SK-N-SH (cell line): ENCODE data around the gene CDCA8. TPM values are rescaled to one million over a fixed set of nuclear protein-coding genes. Genes with fewer than 3 reads are reported as not detected.

Experiments used
- CTCF ChIA-PET: fragments of 300-600, 350-600 bp; formaldehyde crosslinking; extraction: SDS; loops from one replicate; lab custom pipeline; 2021; lab: Yijun Ruan, JAX
- POLR2A ChIA-PET: fragments of 350-600 bp; sonication (Branson Sonifier 250); formaldehyde crosslinking; extraction: SDS; loops from one replicate; lab custom pipeline; 2020; ENCODE audit warnings: antibody characterized with exemption, inconsistent platforms; lab: Yijun Ruan, JAX
- DNase-seq: peaks from one replicate; pipeline ENCODE4 v3.0.0; 2012
- H2AFZ ChIP-seq: fragments of 200-600 bp; sonication (generic); 2 replicates; pipeline ENCODE4 v1.8.1; 2016; ENCODE audit warnings: antibody characterized with exemption, mild to moderate bottlenecking, low read depth
- H3F3A ChIP-seq: fragments of 200-600 bp; sonication (generic); replicated peaks from 2 replicates; pipeline ENCODE3; 2016; ENCODE audit warnings: antibody characterized with exemption, mild to moderate bottlenecking; ENCODE audit not compliant: insufficient read depth
- H3K27ac ChIP-seq, 2 experiments: fragments of 200-500 bp in 1 of 2; fragments of 200-600 bp in 1 of 2; sonication (Bioruptor generic) in 1 of 2; sonication (generic), shearing (Covaris generic) in 1 of 2; 2 replicates each; pipeline versions ENCODE4 v1.5.1 to v1.6.1; 2014 to 2016; ENCODE audit warnings: low read depth in 2 of 2, inconsistent platforms in 1 of 2, low read length in 1 of 2, mild to moderate bottlenecking in 1 of 2, mixed read lengths in 1 of 2
- H3K27me3 ChIP-seq: fragments of 200-600 bp; sonication (generic), shearing (Covaris generic); 2 replicates; pipeline ENCODE4 v1.6.1; 2016; ENCODE audit warnings: mixed run types; ENCODE audit not compliant: insufficient read depth
- H3K36me3 ChIP-seq, 2 experiments: fragments of 200-500 bp in 1 of 2; fragments of 200-600 bp in 1 of 2; sonication (Bioruptor generic) in 1 of 2; sonication (generic) in 1 of 2; replicated peaks in 1 of 2; 2 replicates each; pipeline versions ENCODE3 to v1.5.1; 2014 to 2016; ENCODE audit warnings: low read length in 1 of 2, mild to moderate bottlenecking in 1 of 2; ENCODE audit not compliant: insufficient read depth in 2 of 2, control insufficient read depth in 1 of 2
- H3K4me1 ChIP-seq, 2 experiments: fragments of 200-500 bp in 1 of 2; fragments of 200-600 bp in 1 of 2; sonication (Bioruptor generic) in 1 of 2; sonication (generic), shearing (Covaris generic) in 1 of 2; 2 replicates each; pipeline versions ENCODE4 v1.5.1 to v1.6.1; 2014 to 2016; ENCODE audit warnings: low read depth in 1 of 2, low read length in 1 of 2, mixed run types in 1 of 2; ENCODE audit not compliant: insufficient read depth in 2 of 2, control insufficient read depth in 1 of 2
- H3K4me2 ChIP-seq: fragments of 200-600 bp; sonication (generic), shearing (Covaris generic); 2 replicates; pipeline ENCODE4 v1.6.1; 2017; ENCODE audit warnings: mixed run types
- H3K4me3 ChIP-seq, 2 experiments: fragments of 200-500 bp in 1 of 2; fragments of 200-600 bp in 1 of 2; sonication (Bioruptor generic) in 1 of 2; sonication (generic), shearing (Covaris generic) in 1 of 2; 2 replicates each; pipeline versions ENCODE4 v1.5.1 to v1.8.1; 2014 to 2016; ENCODE audit warnings: low read depth in 2 of 2, inconsistent platforms in 1 of 2, low read length in 1 of 2, mild to moderate bottlenecking in 1 of 2, mixed read lengths in 1 of 2, moderate library complexity in 1 of 2
- H3K79me2 ChIP-seq: fragments of 200-600 bp; sonication (generic); 2 replicates; pipeline ENCODE4 v1.8.1; 2017; ENCODE audit warnings: mild to moderate bottlenecking; ENCODE audit not compliant: insufficient read depth
- H3K9ac ChIP-seq: fragments of 200-600 bp; sonication (generic); 2 replicates; pipeline ENCODE4 v1.6.1; 2017; ENCODE audit warnings: mixed run types
- H3K9me2 ChIP-seq: fragments of 200-600 bp; sonication (generic); 2 replicates; pipeline ENCODE4 v1.6.1; 2017; ENCODE audit warnings: mixed run types
- H3K9me3 ChIP-seq: fragments of 200-600 bp; sonication (generic); 2 replicates; pipeline ENCODE4 v1.6.1; 2017; ENCODE audit warnings: mixed run types, mild to moderate bottlenecking, moderate library complexity
- H4K20me1 ChIP-seq: fragments of 200-600 bp; sonication (generic); 2 replicates; pipeline ENCODE4 v1.6.1; 2017; ENCODE audit warnings: mild to moderate bottlenecking, mixed run types; ENCODE audit not compliant: insufficient read depth
- FOSL2 ChIP-seq: IDR thresholded peaks from 2 replicates; pipeline ENCODE4 v1.4.0; 2012; ENCODE audit warnings: low read depth, mild to moderate bottlenecking, moderate library complexity, borderline replicate concordance
- GATA2 ChIP-seq: sonication (generic); formaldehyde crosslinking; IDR thresholded peaks from 2 replicates; pipeline ENCODE4 v1.5.0; 2020; ENCODE audit warnings: mild to moderate bottlenecking, missing genetic modification reagents
- JUND ChIP-seq: IDR thresholded peaks from 2 replicates; pipeline ENCODE4 v1.4.0; 2012
- MEF2A ChIP-seq: IDR thresholded peaks from 2 replicates; pipeline ENCODE4 v1.4.0; 2012; ENCODE audit warnings: low read depth, borderline replicate concordance
- MXI1 ChIP-seq: IDR thresholded peaks from 2 replicates; pipeline ENCODE4 v1.6.1; 2012; ENCODE audit warnings: mild to moderate bottlenecking, low read depth, low read length, improper control_type of control experiment
- RCOR1 ChIP-seq: fragments of 150-350 bp; IDR thresholded peaks from 2 replicates; pipeline ENCODE4 v1.6.1; 2017; ENCODE audit warnings: antibody characterized with exemption, low read length
- RFX5 ChIP-seq: IDR thresholded peaks from 2 replicates; pipeline ENCODE4 v1.6.1; 2012; ENCODE audit warnings: mild to moderate bottlenecking, improper control_type of control experiment, low read length
- SIN3A ChIP-seq: IDR thresholded peaks from 2 replicates; pipeline ENCODE4 v1.6.1; 2012; ENCODE audit warnings: low read depth, mild to moderate bottlenecking, low read length, moderate library complexity, borderline replicate concordance
- SMC3 ChIP-seq: IDR thresholded peaks from 2 replicates; pipeline ENCODE4 v1.6.1; 2012; ENCODE audit warnings: low read depth, low read length, improper control_type of control experiment
- TCF12 ChIP-seq: IDR thresholded peaks from 2 replicates; pipeline ENCODE4 v1.4.0; 2012
- TEAD4 ChIP-seq: IDR thresholded peaks from 2 replicates; pipeline ENCODE4 v1.4.0; 2012; ENCODE audit warnings: mild to moderate bottlenecking, borderline replicate concordance; ENCODE audit not compliant: insufficient read depth
- USF2 ChIP-seq: fragments of 150-350 bp; IDR thresholded peaks from 2 replicates; pipeline ENCODE4 v1.6.1; 2017; ENCODE audit warnings: antibody characterized with exemption, low read length, low read depth, borderline replicate concordance
- YY1 ChIP-seq: IDR thresholded peaks from 2 replicates; pipeline ENCODE4 v1.4.0; 2012; ENCODE audit warnings: low read depth, mild to moderate bottlenecking
- WGBS: methylation state at CpG from one replicate; pipeline ENCODE4 v1.1.6; 2017; ENCODE audit warnings: low lambda C conversion rate; 5-methylcytosine and 5-hydroxymethylcytosine counted together
- polyA plus RNA-seq, 3 experiments: library from polyadenylated mRNA; depleted of rRNA; stranded (reverse); fragments of >200 nt; gene quantifications; 2 replicates each; pipeline ENCODE4 v1.2.3, GENCODE V29; 2012
- TF ChIP-seq, protein P1 (sequence below): IDR thresholded peaks from 2 replicates; pipeline ENCODE4 v1.4.0; 2012; ENCODE audit warnings: low read depth, borderline replicate concordance
- TF ChIP-seq, protein P2 (sequence below): fragments of 150-350 bp; IDR thresholded peaks from 2 replicates; pipeline ENCODE4 v1.6.1; 2016; ENCODE audit warnings: mild to moderate bottlenecking, low read depth, low read length

CDCA8 gene
- polyA plus RNA-seq, 1 of the 3 experiments (the other 2 are of a cell fraction) = 22.9 TPM

DNA sequence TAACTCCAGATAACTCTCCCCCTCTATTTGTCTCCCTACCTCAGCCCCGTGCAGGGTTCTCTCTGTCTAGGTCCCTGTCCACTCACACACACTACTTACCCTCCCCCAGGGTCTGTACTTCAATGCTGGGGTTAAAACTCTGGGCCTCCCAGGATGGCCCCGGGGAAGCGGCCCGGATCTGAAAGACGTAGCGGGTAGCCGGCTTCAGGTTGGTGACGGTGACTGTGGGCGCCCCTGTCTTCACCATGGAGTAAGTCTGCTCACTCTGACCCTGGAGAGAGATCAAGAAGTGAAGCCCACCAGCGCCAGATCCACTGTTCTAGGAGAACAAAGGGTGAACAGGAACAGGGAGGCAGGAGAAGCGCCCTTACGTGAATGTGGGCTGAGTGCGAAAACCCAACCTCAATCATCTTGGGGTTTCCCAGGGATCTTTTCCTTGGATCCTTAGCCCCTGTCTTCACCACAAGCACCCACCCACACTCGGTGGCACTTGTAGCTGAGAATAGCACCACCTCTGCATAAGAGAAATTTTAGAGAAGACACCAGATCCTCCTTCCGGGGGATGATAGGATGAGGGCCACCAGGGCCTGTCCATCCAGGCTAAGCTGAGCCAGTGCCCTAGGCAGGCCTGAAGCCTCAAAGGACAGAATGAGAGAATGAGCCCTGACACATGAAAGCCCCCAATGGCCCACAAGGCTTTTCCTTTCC, 39.1 kb downstream of the CDCA8 start (continued):
- TF ChIP-seq, protein P1, sequence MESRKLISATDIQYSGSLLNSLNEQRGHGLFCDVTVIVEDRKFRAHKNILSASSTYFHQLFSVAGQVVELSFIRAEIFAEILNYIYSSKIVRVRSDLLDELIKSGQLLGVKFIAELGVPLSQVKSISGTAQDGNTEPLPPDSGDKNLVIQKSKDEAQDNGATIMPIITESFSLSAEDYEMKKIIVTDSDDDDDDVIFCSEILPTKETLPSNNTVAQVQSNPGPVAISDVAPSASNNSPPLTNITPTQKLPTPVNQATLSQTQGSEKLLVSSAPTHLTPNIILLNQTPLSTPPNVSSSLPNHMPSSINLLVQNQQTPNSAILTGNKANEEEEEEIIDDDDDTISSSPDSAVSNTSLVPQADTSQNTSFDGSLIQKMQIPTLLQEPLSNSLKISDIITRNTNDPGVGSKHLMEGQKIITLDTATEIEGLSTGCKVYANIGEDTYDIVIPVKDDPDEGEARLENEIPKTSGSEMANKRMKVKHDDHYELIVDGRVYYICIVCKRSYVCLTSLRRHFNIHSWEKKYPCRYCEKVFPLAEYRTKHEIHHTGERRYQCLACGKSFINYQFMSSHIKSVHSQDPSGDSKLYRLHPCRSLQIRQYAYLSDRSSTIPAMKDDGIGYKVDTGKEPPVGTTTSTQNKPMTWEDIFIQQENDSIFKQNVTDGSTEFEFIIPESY = no peak
- TF ChIP-seq, protein P2, sequence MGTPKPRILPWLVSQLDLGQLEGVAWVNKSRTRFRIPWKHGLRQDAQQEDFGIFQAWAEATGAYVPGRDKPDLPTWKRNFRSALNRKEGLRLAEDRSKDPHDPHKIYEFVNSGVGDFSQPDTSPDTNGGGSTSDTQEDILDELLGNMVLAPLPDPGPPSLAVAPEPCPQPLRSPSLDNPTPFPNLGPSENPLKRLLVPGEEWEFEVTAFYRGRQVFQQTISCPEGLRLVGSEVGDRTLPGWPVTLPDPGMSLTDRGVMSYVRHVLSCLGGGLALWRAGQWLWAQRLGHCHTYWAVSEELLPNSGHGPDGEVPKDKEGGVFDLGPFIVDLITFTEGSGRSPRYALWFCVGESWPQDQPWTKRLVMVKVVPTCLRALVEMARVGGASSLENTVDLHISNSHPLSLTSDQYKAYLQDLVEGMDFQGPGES = no peak
- TF ChIP-seq SIN3A (no peak), JUND (no peak)

GRCh38 chr1:37732111-37732780, 39.9 kb downstream of the CDCA8 start:
- 70% methylated on average over 12 of the region's 12 CpGs for WGBS
- Histone ChIP-seq H3K79me2 (no peaks in the 10 kb centered on the region), H3K36me3 (no peaks in the 10 kb centered on the region), H3K27ac (no peak overlapping the region), H3K4me3 (no peak overlapping the region), H3K9me3 (no peaks in the 10 kb centered on the region), H3K9me2 (no peaks in the 10 kb centered on the region), H4K20me1 (no peaks in the 10 kb centered on the region), H2AFZ (no peak overlapping the region), H3F3A (no peaks in the 10 kb centered on the region), H3K4me1 (no peaks in the 10 kb centered on the region), H3K9ac (no peak overlapping the region), H3K27me3 (no peaks in the 10 kb centered on the region), H3K4me2 (no peak overlapping the region)
- TF ChIP-seq TEAD4 = no peak
- DNase-seq = no peak
- POLR2A ChIA-PET = no interaction called here
- CTCF ChIA-PET = no interaction called here

DNA sequence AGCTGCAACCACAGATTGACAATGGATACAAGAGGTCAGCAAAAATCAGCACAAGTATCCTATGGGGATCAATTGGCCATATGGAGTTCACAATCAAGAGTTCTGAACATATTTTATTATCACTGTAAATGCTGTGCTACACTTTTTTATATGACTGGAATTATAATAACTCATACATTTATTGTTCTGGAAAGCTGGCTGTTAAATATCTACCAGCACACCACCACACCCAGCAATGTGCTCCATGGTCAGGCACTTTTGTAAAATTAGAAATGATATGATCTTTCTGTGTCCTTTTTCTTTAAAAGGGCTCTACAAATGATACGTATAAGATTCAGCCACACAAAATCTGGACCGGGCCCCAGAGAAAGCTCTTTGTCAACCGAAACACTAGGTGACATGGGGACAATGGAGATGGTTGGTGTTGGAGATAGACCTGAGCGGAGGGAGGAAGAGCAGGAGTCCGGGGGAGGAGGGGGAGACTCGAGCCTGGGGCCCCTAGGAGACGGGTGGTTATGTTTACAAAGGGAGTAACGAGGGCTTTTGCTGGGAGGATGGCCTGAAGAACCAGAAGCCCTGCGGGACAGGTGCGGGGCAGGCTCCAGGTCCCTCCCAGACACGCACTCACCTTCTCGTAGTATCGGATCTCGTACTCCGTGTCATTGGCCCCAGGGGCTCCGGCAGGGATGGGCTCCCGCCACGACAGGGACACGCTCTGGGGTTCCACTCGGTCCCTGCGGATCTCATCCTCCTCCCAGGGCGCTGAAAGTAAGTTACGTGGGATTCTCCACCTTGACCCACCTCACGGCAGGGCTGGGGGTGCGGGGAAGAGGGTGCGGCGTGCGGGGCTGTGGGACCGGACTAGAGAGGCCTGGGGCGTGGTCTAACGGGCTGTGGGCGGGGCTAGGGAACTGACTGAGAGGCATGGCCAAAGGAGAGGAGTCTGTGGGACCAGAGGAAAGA, 42.6 kb downstream of the CDCA8 start:
- no peak overlapping the region for H2AFZ ChIP-seq
- no peak for DNase-seq
- WGBS = 61% methylated on average over 32 of the region's 32 CpGs

More for the DNA sequence above, 42.6 kb downstream of the CDCA8 start:
- CTCF ChIA-PET = no interaction called here
- no peaks in the 10 kb centered on the region for H3F3A ChIP-seq
- H3K9me3 ChIP-seq = no peaks in the 10 kb centered on the region
- H4K20me1 ChIP-seq = no peaks in the 10 kb centered on the region
- H3K4me1 ChIP-seq = no peaks in the 10 kb centered on the region
- POLR2A ChIA-PET = no interaction called here
- no peak overlapping the region for H3K4me3 ChIP-seq
- no peaks in the 10 kb centered on the region for H3K27me3 ChIP-seq
- no peaks in the 10 kb centered on the region for H3K36me3 ChIP-seq
- H3K79me2 ChIP-seq = no peaks in the 10 kb centered on the region
- TF ChIP-seq RCOR1 (no peak), TCF12 (no peak), GATA2 (CRISPR knock-in tag) (no peak), RFX5 (no peak), YY1 (no peak), MXI1 (no peak), MEF2A (no peak), FOSL2 (no peak), SMC3 (no peak), SIN3A (no peak), USF2 (no peak)
- TF ChIP-seq, protein P1 = no peak
- H3K4me2 ChIP-seq = no peak overlapping the region
- H3K9me2 ChIP-seq = no peaks in the 10 kb centered on the region
- no peak overlapping the region for H3K27ac ChIP-seq
- H3K9ac ChIP-seq = no peak overlapping the region
